Measurements from ENCODE around the gene EFCAB6.

Gene EFCAB6

DNA sequence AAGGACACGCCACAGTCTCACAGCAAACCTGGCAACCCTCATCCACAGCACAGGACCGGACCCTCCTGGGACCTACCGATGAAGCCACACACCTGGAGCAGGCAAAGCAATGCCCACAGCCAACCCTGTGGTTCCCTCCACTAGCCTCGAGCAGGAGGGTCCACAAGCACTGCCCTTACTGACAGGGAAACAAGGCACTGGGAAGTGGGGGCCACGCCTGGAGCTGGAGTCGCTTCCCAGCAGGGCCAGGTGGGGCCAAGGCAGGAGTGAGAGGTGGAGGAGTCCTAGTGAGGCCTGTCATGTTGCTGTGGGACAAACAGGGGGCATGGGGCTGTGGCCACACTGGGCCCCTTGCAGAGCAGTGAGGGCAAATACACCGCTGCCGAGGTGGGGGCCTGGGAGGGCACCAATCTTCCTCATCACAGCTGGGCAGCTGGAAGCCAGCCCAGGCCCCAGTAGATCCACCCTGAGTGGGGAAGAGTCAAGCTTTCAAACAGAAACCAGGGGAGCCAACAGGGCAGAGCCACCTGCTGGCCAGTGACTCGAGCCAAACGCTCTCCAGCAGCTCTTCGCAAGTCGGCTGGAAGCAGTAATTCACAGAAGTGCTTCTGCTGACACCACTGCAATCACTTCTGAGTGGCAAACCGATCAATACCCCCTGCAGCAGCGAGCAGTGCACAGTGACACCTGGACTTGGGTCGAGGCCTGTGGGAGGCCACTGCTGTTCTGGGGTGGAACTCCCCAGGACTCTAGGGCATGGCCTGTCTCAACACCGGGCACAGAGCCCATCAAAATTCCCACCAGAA, 36.5 kb upstream of the EFCAB6 start:
- DNase-seq: no peak
- in situ Hi-C loops (cut with MboI; ENCODE audit: low pct_unique_long_range_greater_than_20kb, low sequenced_read_pairs): no loop called here

DNA sequence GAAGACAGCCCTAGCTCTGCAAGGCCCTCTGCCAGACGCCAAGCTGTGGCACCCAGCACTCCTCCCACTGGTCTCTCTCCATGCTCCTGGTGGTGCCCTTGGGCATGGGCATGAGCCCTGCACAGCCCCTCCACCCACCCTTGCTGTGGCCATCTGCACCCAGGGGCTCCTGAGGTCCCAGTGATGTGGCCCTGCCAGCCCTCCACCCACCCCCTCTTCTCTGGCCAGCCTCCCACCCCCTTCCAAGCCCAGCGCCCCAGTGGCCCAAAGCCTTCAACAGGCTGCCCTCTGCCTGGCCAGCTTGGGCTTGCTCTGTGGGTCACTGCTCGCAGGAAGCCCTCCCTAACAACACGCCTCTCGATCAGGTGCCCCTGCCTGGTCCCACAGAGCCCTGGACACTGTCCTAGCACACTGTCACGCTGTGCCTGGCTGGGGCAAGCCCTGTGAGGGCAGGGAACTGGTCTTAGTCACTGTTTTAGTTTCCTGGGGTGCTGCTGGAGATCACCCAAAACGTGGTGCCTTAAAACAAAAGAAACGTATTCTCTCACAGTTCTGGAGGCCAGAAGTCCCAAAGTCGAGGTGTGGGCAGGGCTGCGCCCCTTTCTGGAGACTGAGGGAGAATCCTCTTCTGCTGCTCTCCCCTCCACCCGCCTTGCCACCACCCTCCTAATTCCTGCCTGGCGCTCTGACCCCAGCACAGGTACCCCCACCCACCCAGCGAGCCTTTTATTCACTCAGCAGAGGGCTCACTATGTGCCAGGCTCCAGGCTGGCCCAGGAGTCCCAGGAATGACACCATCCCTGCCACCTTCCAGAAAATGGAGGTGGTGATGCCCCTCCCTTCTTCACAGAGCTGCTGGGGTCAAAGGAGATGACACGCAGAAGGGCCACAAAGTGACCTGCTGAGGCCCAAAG, 35.5 kb upstream of the EFCAB6 start:
- in situ Hi-C loops (cut with MboI; ENCODE audit: low pct_unique_long_range_greater_than_20kb, low sequenced_read_pairs): no loop called here
- no peak for DNase-seq

DNA sequence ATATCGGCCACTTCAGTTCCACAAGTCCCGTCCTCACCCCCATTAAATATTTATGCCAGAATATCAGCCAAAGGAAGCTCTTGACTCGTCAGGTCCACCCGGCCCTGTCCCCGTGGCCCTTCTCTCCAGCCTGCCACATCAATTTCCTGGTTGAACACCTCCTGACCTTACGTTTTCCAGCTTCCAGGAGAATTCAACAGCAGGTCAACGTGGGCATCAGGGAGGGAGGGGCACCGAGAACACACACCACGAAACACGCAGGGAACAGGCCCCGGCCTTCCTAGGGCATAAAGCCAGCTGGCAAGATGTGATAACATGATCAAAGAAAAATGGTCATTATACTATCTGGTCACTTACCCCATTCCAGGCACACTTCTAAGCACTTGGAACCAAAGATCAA, 34.9 kb upstream of the EFCAB6 start:
- no peak for DNase-seq
- in situ Hi-C loops (cut with MboI; ENCODE audit: low pct_unique_long_range_greater_than_20kb, low sequenced_read_pairs): no loop called here

DNA sequence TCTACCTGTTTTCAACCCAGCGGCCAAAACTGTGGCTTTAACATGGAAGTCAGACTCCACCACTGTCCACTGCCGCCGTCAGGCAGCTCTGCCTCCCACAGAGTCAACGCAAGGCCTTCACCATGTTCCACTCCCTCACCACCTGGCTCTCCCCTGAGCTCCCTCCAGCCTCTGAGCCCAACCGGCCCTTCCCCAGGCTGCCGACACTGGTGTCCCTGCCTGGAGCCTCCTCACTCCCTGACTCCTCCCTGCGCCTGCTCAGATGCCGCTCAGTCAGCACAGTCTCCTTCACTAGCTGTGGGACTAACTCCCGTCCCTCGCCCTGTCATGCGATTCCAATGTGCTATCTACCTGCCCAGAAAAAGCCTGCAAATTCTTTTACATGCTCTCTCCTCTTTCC, 33.9 kb upstream of the EFCAB6 start:
- no peak for DNase-seq
- in situ Hi-C loops (cut with MboI; ENCODE audit: low pct_unique_long_range_greater_than_20kb, low sequenced_read_pairs): no loop called here

DNA sequence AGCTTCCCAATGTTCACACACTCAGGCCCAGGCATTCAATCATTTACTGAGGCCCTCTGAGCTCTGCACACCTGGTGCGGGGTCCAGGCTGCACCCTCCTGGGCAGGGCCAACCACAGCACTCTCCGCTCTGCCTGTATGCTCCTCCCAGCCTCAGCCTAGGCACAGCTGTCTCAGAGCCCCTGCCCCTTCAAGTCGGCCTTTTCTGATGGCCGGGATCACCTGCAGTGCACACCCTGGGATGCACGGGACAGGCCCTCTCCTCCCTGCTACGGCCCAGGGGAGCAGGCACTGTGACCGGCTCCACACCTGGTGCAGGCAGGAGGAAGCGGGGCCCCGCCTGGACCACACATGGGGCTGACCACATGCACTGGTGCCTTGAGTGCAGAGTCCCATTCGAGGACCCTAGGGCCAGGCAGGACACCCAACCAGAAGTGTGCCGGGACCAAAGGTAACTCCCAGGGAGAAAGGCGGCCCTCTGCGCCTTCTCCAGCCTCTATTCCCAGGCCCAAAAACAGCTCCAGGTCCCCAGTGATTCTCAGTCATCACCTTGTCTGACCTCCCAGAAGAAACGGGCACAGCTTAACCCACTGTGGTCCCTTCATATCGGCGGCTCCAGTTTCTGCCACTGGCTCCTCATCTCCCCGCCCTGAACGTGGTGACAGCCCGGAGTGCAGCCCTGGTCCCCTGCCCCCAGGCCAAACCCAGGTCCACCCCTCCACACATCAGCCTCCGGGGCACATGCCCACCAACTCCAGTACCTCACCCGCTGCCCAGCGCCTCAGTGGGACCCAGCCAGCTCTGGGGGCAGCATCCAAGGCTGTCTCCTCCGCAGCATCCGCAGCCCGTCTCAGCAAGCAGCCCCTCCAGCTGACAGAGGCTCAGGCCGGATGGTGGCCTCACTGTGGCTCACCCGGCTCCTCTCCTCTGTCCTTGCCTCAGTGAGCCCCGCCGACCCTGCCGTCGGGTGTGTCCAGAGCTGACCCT, 32.7 kb upstream of the EFCAB6 start:
- DNase-seq: no peak
- in situ Hi-C loops (cut with MboI; ENCODE audit: low pct_unique_long_range_greater_than_20kb, low sequenced_read_pairs): no loop called here

DNA sequence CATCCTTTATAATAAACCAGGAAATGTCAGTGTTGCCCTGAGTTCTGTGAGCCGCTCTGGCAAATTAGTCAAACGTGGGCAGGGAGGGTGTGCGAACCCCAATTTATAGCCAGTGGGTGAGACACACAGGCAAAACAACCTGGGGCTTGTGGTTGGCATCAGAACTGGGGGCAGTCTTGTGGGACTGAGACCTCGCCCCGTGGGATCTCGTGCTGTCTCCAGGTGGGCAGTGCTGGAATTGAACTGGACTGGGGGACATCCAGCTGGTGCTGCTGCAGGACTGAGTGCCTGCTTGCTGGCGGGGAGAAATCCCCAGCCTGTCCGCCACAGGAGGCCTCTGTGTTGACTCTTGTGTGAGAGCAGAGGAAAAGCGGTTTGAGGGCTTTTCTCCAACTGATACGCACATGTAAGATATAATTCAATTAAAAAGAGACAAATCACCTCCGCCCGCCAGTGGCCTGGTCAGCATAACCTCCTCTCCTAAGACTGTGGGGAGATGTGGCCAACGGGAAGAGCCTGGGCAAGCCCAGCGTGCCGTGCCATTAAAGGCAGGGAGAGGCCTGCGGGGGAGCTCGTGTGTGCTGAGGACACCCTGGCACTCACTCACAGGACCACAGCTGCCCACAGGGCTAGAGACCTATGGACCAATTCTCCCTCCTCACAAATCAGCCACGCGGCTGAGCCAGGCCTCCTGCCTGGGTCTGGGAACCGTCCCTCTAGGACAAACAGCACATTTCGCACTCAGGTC, 31.9 kb upstream of the EFCAB6 start:
- in situ Hi-C loops (cut with MboI; ENCODE audit: low pct_unique_long_range_greater_than_20kb, low sequenced_read_pairs): no loop called here

DNA sequence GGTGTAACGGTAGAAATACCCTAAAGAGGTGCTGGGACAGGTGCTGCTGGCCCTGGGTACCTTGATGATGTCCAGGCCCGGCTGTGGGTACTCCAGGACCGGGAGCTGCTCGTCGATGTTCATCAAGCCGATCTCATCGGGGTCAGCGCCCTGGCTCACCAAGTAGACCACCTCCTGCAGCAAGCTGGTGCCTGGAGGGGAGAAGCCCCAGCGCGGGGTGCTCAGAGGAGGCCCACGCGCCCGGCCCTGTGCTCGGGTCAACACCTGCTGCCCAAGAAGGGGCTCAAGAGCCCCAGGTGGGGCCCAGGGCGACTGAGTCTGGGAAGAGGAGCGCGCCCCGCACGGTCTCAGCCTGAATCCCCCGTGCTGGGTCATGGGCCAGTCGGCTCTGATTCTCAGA, 29.6 kb upstream of the EFCAB6 start:
- in situ Hi-C loops (cut with MboI; ENCODE audit: low pct_unique_long_range_greater_than_20kb, low sequenced_read_pairs): no loop called here
- no peak for DNase-seq

More for the DNA sequence above, 31.9 kb upstream of the EFCAB6 start:
- DNase-seq: no peak

DNA sequence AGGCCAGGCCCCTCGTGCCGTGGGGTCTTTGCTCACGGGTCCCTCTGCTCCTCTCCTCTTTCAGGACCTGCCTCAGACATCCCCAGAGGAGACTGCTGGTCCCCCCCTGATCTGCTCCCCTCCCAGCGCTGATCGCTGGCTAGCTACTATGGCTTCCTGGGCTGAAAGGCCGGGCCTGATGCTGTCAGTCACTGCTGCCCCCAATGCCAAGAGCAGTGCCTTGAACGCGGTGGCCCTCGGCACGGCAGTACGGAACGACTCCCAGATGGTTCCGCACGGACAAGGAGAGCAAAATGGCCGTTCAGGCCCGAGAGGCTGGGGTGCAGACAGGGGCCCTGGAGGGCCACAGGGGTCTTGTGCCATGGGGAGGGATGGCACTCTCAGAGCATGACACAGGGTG, 28.7 kb upstream of the EFCAB6 start:
- DNase-seq: no peak
- in situ Hi-C loops (cut with MboI; ENCODE audit: low pct_unique_long_range_greater_than_20kb, low sequenced_read_pairs): no loop called here

DNA sequence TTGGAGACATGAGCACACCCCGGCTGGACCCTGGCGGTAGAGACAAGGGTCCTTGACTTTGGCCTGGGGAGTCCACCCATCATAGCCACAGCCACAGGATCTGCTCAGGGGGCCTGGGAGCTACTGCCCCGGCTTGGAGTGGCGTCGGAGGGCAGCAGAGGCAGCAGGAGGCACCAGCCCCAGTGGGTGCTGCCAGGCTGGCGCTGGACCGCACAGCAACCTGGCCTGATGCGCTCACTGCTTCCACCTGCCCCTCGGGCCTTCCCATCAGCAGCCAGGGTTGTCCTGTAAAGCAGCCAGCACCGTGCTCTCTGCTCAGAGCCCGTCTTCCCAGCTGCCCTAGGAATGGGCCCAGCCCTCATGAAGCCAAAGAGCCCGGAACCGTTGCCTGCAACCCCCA, 28.3 kb upstream of the EFCAB6 start:
- in situ Hi-C loops (cut with MboI; ENCODE audit: low pct_unique_long_range_greater_than_20kb, low sequenced_read_pairs): no loop called here
- DNase-seq: no peak

DNA sequence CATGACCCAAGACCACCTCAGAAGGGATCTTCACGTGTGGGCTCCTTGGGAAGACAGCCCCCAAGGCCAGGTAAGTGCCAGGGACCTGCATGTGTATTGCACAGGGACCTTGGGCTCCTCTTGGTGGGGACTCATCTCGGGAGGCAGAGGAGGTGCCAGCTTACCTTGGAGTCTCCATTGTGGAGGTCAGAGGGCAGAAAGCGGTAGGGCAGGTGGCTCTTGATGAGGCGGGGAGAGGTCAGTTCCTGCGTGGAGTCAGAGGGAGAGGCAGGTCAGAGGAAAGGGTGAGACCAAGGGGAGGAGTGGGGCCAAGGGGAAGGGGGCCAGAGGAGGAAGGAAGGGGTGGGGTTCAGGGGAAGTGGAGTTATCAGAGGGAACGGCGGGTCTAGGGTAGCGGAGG, 27.7 kb upstream of the EFCAB6 start:
- DNase-seq: no peak
- in situ Hi-C loops (cut with MboI; ENCODE audit: low pct_unique_long_range_greater_than_20kb, low sequenced_read_pairs): no loop called here

DNA sequence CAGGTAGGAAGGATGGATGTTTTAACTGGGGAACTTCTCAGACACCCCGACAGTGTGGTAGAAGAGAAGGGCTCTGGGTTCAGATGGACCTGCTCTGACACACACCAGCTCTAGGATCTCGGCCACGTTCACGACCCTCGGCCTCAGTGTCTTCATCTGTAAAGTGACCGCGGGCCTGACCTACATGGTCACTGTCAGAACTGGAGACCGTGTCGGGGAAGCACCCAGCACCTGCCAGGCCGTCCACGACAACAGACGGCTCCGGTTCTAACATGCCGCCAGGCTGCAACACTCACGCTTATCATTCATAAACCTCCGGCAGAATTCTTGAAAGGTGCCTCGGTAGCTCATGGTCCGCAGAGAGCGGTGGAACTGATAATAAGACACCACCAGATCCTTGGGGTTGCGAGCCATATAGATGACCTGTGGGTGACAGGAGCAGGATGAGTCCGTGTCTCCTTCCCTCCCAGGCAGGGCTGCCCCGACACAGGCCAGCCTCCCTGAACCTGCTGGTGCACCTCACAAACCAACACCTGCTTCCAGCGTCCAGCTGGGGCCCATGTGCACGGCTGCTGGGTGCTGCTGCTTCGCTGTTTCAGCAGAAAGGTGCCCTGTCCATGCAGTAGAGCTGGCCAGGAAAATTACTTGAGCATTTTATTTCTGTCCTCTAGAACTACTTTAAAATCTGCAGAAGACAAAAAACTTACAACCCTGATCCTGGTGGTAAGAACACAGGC, 26.6 kb upstream of the EFCAB6 start:
- no peak for DNase-seq
- in situ Hi-C loops (cut with MboI; ENCODE audit: low pct_unique_long_range_greater_than_20kb, low sequenced_read_pairs): no loop called here

DNA sequence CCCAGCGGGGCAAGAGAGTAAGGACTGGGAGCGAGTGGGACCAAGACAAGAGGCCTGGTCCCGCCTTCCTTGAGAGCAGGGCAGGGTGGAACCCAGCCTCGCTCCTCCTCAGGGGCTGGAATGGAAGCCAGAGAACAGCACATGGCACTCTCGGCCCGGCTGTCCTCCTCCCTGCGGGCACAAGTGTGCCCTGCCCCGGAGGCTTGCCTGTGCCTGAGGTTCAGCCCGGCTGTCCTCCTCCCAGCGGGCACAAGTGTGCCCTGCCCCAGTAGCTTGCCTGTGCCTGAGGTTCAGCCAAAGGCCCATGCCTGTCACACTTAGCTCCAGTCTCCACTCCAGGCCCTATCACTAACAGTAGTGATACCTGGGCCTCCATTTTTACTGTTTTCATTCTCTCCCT, 26.1 kb upstream of the EFCAB6 start:
- DNase-seq: no peak
- in situ Hi-C loops (cut with MboI; ENCODE audit: low pct_unique_long_range_greater_than_20kb, low sequenced_read_pairs): no loop called here

DNA sequence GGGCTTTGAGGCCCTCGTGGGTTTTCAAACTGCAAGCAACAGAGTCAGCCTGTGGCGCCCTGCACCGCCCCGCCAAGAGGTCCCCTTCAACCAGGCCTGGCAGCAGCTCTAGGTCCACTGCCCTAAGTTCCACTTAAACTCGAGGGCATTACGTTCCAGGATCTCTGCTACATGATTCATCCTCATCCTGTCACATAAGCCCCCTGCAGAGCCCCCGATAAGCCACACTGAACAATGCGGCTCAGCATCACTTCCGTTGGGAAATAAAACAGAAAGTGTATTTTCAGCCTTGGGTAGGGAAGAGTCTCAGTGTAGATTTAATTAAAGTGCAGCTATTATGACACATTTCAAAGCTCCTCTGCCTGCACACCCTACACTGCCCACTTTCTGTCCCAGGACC, 25.6 kb upstream of the EFCAB6 start:
- in situ Hi-C loops (cut with MboI; ENCODE audit: low pct_unique_long_range_greater_than_20kb, low sequenced_read_pairs): no loop called here
- DNase-seq: no peak

DNA sequence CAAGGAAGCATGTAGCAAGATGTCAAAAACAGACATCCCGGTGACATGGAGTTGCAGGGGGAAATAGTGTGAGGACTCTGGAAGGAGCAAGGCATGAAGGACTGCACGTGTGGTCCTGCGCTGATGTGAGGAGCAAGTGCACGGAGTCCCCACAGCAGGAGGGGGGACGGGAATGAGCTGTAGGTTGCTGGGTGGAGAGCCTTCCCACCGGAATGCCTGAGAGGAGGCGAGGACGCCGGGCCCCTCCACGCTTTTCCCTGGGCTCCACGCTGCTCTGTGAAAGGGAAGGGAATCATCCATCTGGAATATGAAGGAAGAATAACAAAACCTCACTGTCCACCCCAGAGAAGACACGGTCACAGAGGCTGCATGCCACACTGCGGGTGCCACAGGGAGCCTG, 23.6 kb upstream of the EFCAB6 start:
- no peak for DNase-seq
- in situ Hi-C loops (cut with MboI; ENCODE audit: low pct_unique_long_range_greater_than_20kb, low sequenced_read_pairs): no loop called here

DNA sequence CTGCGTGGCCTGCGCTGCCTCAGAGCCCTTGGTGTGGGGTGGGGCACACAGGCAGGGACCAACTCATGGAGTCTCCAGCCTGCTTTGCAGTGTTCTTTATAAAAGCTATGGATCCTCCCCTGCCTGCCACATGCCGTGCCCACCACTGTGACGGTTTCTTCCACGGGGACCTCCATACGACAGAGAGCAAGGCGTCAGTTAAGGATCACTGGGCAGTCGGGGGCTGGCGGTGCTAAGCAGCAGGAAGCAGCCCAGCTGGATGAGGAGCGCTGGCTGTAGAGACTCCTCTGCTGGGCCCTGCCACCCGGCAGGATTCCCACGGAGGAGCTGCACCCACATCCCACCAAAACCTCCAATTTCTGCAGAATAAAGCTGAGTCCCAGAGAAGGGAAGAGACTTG, 23.1 kb upstream of the EFCAB6 start:
- no peak for DNase-seq
- in situ Hi-C loops (cut with MboI; ENCODE audit: low pct_unique_long_range_greater_than_20kb, low sequenced_read_pairs): no loop called here

DNA sequence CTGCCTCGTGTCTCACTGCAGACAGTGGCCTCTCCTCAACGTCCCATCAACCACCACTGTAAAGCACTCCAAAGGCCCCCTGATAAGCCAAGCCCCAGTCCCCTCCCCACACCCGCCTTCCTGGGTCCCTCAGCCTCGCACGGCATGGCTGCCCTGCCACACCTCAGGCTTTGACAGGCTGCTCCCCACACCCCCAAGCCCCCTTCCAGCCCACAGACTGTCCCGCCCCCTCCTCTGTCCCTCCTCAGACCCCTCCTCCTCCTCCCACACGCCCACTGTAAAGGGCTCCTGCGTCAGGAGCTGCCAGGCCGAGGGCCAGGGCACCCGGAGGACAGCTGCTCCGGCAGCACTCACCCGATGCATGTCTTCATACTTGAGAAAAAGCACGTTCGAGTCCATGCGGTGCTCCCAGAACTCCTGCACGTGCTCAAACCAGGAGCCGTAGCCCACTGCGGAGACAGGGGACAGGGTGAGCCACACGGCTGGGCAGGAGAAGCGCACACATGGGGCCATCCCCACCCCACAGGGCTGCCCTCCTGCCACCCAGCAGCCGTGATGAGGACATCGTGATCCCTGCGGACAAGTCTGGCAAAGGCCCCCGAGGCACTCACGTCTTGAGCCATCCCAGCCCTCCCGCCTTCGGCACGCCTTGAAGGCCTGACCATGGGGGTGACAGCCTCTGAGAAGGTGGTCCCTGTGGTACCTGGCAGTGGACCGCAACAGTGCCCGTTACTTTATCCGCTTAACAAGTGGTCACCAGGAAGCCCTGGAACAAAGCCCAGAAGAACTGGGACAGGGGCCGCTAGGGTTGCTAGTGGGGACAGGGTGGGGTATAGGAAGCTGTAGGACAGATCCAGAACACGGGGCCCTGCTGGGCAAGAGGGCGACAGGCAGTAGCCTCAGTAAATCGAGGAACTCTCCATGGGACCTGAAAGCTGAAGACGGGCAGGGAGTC, 21.5 kb upstream of the EFCAB6 start:
- DNase-seq: no peak
- in situ Hi-C loops (cut with MboI; ENCODE audit: low pct_unique_long_range_greater_than_20kb, low sequenced_read_pairs): no loop called here
